Caco-2 (cell line): ENCODE data around the gene KDM3B. TPM values are rescaled to one million over a fixed set of nuclear protein-coding genes. Genes with fewer than 3 reads are reported as not detected.

ENCODE experiments used
- BruUV-seq: library from RNA; stranded (reverse); fragments of 400-500 nt; replicated peaks from 2 replicates; lab custom pipeline; 2021; lab: Mats Ljungman, UMichigan
- CTCF ChIA-PET: fragments of 300-600 bp; sonication (Branson Sonifier 250); formaldehyde crosslinking; loops from one replicate; lab custom pipeline; 2022; ENCODE audit warnings: antibody characterized with exemption; lab: Charles Lee
- POLR2A ChIA-PET: fragments of 300-600 bp; sonication (Branson Sonifier 250); formaldehyde crosslinking; loops from one replicate; lab custom pipeline; 2022; ENCODE audit warnings: antibody characterized with exemption; lab: Charles Lee
- DNase-seq, 2 experiments: peaks; one replicate each; pipeline versions ENCODE4 v3.0.0 to v3.0.0-alpha.2; 2020 to 2022
- H3K27me3 ChIP-seq: replicated peaks from 2 replicates; pipeline ENCODE4 v1.6.0; 2011; ENCODE audit warnings: low read length; ENCODE audit not compliant: control insufficient read depth, insufficient read depth
- H3K36me3 ChIP-seq: 2 replicates; pipeline ENCODE4 v1.5.1; 2011; ENCODE audit warnings: low read length; ENCODE audit not compliant: control insufficient read depth, insufficient read depth
- H3K4me1 ChIP-seq: fragments of 250-450 bp; sonication (Bioruptor Pico); 2 replicates; pipeline ENCODE4 v1.5.1; 2020; ENCODE audit warnings: mild to moderate bottlenecking
- H3K4me3 ChIP-seq: 2 replicates; pipeline ENCODE4 v1.5.1; 2011; ENCODE audit warnings: low read depth, mild to moderate bottlenecking, control low read depth, low read length
- H3K9me3 ChIP-seq: fragments of 250-450 bp; sonication (Bioruptor Pico); 2 replicates; pipeline ENCODE4 v1.5.1; 2020; ENCODE audit warnings: mild to moderate bottlenecking, moderate library complexity
- H3K27ac Mint-ChIP-seq: one replicate; pipeline ENCODE4 v1.8.0; 2022; ENCODE audit warnings: mixed read lengths; ENCODE audit not compliant: unreplicated experiment
- H3K27me3 Mint-ChIP-seq: one replicate; pipeline ENCODE4 v1.8.0; 2022; ENCODE audit warnings: mixed read lengths; ENCODE audit not compliant: insufficient read depth, unreplicated experiment
- H3K36me3 Mint-ChIP-seq: one replicate; pipeline ENCODE4 v1.8.0; 2022; ENCODE audit warnings: mild to moderate bottlenecking, mixed read lengths; ENCODE audit not compliant: insufficient read depth, unreplicated experiment
- H3K4me1 Mint-ChIP-seq: one replicate; pipeline ENCODE4 v1.8.0; 2022; ENCODE audit warnings: low read depth, mixed read lengths; ENCODE audit not compliant: unreplicated experiment
- H3K4me3 Mint-ChIP-seq: one replicate; pipeline ENCODE4 v1.8.0; 2022; ENCODE audit warnings: mild to moderate bottlenecking, moderate library complexity, mixed read lengths; ENCODE audit not compliant: unreplicated experiment
- H3K9me3 Mint-ChIP-seq: one replicate; pipeline ENCODE4 v1.8.0; 2022; ENCODE audit warnings: mixed read lengths; ENCODE audit not compliant: unreplicated experiment
- intact Hi-C: fragments of 100-400 bp; cut with micrococcal nuclease; formaldehyde crosslinking; loops from one replicate; pipeline ENCODE4 v1.10.0; 2022; ENCODE audit not compliant: unreplicated experiment
- total RNA-seq: library from RNA; stranded (reverse); gene quantifications from 2 replicates; pipeline ENCODE4 v1.2.3, GENCODE V29; 2022
- TF ChIP-seq, protein P1 (sequence below), 2 experiments: fragments of 200-600 bp in 1 of 2; IDR thresholded peaks; 1 replicate in 1 of 2; 2 replicates in 1 of 2; pipeline versions ENCODE4 v1.5.1 to v1.8.0; 2011 to 2022; ENCODE audit warnings: antibody characterized with exemption in 1 of 2, control low read depth in 1 of 2, inconsistent platforms in 1 of 2, low read depth in 1 of 2, low read length in 1 of 2, mild to moderate bottlenecking in 1 of 2, moderate library complexity in 1 of 2; ENCODE audit not compliant: insufficient read depth in 1 of 2, severe bottlenecking in 1 of 2, unreplicated experiment in 1 of 2

KDM3B gene
- total RNA-seq, 1 experiment from 2014 or later: 71.8 TPM

DNA sequence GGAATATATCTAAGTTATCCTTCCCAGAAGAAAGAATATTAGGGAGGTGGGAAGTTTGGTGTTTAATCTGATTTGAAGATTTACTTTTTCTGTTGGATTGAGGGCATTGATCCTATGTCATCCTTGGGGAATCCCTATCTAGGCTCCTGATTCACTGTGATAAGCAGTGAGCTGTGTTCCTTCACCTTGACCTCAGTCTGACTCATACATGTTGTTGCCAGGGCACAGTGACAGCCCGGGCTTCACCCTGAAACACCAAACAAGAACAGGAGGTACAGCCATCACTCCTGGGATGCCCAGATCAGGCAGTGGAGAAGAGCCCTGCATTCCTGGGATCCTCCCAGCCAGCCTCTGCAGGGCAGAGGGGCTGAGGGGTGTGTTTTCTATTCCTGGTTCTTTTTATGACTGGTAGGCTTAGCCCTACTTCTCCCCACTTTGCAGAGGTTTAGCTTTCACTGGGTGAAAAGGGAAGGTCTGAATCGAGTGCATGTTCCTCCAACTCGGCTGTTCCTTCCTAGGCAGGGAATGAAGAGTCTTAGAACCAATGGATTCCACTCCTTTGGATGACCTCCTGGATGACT is 17.5 kb upstream of the KDM3B start:
- Histone ChIP-seq H3K36me3 (no peaks in the 10 kb centered on the region), H3K4me3 (no peak overlapping the region), H3K27me3 (no peaks in the 10 kb centered on the region), H3K9me3 (no peaks in the 10 kb centered on the region), H3K4me1 (peaks cover 12% of the 10 kb centered on the region)
- CTCF ChIA-PET: no interaction called here
- intact Hi-C loops: loop anchor here (5.0 kb wide), 1 partner anchor 123 kb away; the partner anchor contains the start of gene CDC23
- POLR2A ChIA-PET: no interaction called here
- H3K36me3 Mint-ChIP-seq: peaks cover 33% of the 10 kb centered on the region
- DNase-seq: no peak
- no peak overlapping the region for H3K27ac Mint-ChIP-seq
- no peaks in the 10 kb centered on the region for H3K27me3 Mint-ChIP-seq
- no peak overlapping the region for H3K4me3 Mint-ChIP-seq
- peaks cover 16% of the 10 kb centered on the region for H3K4me1 Mint-ChIP-seq
- no TSS peak for BruUV-seq
- TF ChIP-seq, protein P1, sequence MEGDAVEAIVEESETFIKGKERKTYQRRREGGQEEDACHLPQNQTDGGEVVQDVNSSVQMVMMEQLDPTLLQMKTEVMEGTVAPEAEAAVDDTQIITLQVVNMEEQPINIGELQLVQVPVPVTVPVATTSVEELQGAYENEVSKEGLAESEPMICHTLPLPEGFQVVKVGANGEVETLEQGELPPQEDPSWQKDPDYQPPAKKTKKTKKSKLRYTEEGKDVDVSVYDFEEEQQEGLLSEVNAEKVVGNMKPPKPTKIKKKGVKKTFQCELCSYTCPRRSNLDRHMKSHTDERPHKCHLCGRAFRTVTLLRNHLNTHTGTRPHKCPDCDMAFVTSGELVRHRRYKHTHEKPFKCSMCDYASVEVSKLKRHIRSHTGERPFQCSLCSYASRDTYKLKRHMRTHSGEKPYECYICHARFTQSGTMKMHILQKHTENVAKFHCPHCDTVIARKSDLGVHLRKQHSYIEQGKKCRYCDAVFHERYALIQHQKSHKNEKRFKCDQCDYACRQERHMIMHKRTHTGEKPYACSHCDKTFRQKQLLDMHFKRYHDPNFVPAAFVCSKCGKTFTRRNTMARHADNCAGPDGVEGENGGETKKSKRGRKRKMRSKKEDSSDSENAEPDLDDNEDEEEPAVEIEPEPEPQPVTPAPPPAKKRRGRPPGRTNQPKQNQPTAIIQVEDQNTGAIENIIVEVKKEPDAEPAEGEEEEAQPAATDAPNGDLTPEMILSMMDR (IDR thresholded peaks at IDR 0.05; ENCODE audit: insufficient read depth in 1 of 2, low read depth in 1 of 2, low read length in 1 of 2, severe bottlenecking in 1 of 2, unreplicated experiment in 1 of 2): no peak
- H3K9me3 Mint-ChIP-seq: no peaks in the 10 kb centered on the region

DNA sequence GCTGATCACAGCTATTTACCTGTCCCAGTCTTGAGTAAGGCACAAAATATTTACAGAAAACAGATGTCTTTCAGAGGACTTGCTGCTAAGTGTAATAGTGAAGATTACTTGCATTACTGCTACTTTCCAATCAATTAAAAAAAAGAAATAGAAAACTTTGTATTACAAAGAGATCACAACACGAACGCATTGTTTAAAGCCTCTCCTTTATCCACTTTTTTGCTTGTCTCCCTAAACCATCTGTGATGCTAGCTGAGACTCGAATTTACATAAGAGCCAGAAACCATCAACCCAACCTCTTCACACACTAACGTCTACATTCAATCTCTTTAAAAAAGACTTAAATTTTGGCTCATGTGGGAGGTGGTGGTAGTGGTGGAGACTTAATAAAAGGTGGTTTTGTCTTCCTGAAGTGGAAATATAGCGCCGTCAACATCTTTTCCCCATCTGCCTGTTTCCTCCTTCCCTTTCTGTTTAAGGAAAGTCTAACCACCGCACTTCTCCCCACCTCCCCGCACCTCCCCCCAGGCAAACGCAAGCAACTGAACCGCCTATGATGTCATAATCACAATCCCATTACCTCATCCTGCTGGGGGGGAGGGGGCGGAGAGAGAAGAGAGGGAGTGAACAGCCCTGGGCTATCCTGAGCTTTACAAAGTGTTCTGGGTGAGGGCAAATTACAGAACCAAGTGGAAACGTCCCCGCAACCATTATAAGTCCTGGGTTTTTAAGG is 15.4 kb upstream of the KDM3B start:
- intact Hi-C loops: no loop called here
- CTCF ChIA-PET: interaction anchor here (1.0 to 3.3 kb wide), 2 partner anchors 15 kb away, joined by 4 to 54 read pairs; partner anchors contain the start of gene KDM3B

More for the DNA sequence above, 15.4 kb upstream of the KDM3B start:
- no peaks in the 10 kb centered on the region for H3K9me3 Mint-ChIP-seq
- BruUV-seq: TSS peak; percentile 98
- Histone ChIP-seq H3K4me1 (peaks cover 19% of the 10 kb centered on the region), H3K4me3 (peak overlapping the region; percentile 87), H3K9me3 (no peaks in the 10 kb centered on the region), H3K27me3 (no peaks in the 10 kb centered on the region), H3K36me3 (peaks cover 4% of the 10 kb centered on the region; the same call in 1 of the 2 replicates)
- H3K27ac Mint-ChIP-seq: peak overlapping the region; percentile 100
- peaks cover 32% of the 10 kb centered on the region for H3K36me3 Mint-ChIP-seq
- H3K4me3 Mint-ChIP-seq: peak overlapping the region; percentile 90
- POLR2A ChIA-PET: interaction anchor here (0.8 to 1.7 kb wide), 2 partner anchors 16 to 18 kb away, joined by 3 to 34 read pairs; partner anchors contain the start of gene KDM3B
- TF ChIP-seq, protein P1 (IDR thresholded peaks at IDR 0.05; ENCODE audit: insufficient read depth in 1 of 2, low read depth in 1 of 2, low read length in 1 of 2, severe bottlenecking in 1 of 2, unreplicated experiment in 1 of 2): no peak
- H3K4me1 Mint-ChIP-seq: peaks cover 16% of the 10 kb centered on the region
- no peaks in the 10 kb centered on the region for H3K27me3 Mint-ChIP-seq
- no peak for DNase-seq
